Suppressor macrophage (primary cell): ENCODE results near the gene COL5A1.
A peak's percentile ranks its signal among the peaks of the same experiment; 100 is the strongest.

Source experiments
- DNase-seq, 4 experiments: peaks; one replicate each; pipeline ENCODE4 v3.0.0-alpha.2; 2020 to 2022
- total RNA-seq, 17 experiments: gene quantifications; one replicate each; lab custom pipeline; 2026; ENCODE audit warnings: mixed read lengths in 6 of 17, inconsistent platforms in 3 of 17; lab: John Stamatoyannopoulos, UW

Gene COL5A1
- 0 to 7.6 (median 0) reads per million in 17 experiments for total RNA-seq

DNA sequence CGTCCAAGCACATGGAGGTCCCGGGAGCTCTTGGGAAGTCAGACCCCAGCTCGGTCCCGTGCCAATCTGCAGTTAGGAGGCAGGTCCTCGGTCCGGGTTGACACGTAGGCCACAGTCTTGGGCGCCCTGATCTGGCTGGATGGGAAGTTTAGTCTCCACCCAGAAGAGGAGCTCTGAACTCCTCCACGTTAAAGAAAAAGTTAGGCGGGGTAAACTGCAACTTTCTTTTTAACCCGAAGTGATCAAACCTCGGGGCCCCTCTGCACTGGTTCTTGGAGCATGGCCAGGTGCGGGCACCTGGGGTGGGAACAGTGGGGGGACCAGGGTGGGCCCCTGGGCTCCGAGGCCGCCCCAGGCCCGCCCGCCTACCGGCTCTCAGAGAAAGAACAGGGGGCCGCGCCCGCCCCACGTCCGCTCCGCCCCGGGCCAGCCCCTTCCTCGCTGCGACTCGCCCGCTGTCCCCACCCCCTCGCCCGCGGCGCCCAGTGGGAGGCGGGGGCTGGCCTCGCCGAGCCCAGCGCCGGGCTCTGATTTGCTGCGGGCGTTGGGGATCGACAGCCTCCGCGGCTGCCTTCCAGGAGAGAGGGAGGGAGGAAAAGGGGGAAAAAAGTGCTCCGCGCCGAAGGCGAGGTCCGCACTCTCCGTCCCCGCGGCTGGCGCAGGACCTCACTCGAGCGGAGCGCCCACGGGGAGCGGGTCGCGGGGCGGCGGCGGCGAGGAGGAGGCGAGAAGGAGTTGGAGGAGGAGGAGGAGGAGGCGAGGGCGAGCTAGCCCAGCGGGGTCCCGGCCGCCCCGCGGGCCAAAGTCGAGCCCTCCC lies at the start of gene COL5A1:
Gene COL5A1 (plus strand): TSS at position 631 of the 817 bp plus-strand sequence. CDS start 385 bp downstream, outside the sequence.
- DNase-seq: peak in 2 of 4 experiments; percentile 24 to 37

DNA sequence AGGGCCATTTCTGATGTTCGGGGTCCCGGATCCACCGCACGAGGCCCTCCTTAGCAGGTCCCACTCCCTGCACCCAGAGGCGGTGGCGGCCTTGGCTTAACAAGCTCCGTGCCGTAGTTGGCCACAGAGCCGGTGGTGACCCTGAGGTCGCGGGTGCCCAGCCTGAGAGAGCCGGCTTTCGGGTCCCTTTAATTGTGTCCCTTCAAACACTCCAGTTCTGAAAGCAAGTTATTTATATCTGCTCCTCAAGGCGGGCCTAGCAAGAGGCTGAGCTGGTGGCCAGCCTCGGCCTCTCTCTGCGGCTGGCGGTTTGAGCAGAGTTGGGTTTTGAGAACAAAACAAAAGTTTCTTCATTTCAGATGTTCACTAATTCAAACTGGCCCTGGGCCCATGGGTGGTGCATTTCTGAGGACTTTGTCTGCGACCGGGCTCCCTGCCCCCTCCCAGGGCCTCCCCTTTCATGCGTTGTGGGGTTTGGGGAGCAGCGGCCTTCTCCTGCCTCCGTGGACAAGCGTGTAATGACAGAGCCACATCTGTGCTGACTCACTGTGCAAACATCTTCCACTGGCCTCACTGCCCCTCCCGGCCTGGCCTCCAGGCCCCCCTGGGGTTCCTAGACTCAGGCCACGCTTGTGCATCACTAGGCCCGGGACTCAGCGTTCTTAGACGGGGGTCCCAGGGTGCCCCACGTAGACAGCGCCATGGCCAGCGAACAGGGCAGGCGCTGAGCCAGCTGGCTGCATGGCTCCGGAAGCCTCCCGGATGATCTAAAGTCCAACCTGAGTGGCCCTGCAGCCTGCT lies 49.4 kb upstream of the COL5A1 start:
- DNase-seq: no peak

DNA sequence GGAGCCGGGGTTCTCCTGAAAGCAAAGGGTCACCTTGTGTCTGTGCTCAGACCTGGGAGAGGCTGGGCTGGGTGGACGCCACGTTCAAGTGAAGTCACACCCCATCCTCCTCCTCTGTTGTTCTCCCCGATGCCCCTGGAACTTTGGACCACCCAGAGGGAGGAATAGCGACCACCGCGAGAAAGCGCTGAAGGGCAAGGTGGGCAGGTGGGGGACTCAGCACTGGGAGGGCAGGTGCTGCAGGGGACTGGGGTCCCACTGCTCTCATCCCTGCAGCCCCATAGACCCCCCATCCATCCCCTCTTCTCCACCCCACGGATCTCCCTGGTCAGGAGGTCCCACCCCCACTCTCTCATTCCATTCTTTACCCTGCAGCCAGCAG lies 48.8 kb upstream of the COL5A1 start:
- no peak for DNase-seq

- no peak for DNase-seq
These were observed 48.1 kb upstream of the COL5A1 start for GRCh38 chr9:134593286-134594077.

DNA sequence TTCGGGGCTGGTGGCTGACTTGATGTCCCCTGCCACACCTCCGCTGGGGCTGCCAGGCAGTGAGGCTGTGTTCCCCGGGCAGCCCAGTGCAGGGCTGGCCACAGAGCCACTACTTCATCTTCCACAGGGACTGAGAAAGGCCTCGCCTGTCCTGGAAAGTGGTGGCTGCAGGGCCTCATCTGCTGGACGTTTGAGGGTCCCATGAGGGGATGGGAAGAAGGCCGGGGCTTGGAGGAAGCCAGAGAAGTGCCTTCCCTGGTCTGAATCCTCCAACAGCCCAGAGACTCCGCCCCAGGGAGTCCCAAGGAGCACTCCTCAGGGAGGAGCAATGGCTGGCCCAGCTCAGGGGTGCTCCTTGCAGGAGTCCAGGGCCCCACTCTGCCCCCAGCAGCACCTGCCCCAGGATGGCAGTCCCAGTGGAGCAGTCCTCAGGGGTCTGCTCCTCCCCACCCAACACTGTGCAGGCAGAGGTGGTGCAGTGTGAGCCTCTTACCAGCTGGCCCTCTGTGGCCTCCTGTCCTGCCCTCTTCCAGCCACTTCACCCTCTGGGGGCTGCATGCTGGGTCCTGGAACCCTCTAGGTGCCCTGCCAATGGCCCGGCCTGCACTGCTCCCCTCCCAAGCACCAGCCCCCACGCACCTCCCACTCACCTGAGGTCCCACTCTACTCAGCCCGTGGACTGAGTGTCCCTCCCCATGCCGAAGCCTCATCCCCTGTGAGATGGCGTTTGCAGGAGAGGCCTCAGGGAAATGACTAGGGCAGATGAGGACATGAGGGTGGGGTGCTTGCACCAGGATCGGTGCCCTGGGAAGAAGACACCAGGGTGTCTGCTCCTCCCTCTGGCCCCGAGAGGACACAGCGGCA lies 47.3 kb upstream of the COL5A1 start:
- no peak for DNase-seq

DNA sequence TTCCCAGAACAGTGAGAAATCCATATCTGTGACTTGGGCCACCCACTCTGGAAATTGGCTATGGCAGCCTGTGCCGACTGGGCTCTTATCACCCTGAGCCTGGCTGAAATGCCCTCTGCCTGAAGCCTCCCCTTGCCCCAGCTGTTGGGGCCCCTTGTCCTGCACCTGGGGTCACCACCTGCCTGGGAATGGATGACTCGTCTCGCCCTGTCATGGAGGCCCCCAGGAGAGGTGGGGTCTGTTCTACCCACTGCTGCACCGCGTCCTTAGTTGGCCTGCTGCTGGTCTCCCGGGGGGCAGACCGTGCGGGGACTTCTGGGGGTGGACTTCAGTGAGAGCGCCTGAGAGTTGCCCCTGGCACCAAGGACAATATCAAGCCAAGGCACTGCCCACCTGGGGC lies 46.6 kb upstream of the COL5A1 start:
- no peak for DNase-seq

DNA sequence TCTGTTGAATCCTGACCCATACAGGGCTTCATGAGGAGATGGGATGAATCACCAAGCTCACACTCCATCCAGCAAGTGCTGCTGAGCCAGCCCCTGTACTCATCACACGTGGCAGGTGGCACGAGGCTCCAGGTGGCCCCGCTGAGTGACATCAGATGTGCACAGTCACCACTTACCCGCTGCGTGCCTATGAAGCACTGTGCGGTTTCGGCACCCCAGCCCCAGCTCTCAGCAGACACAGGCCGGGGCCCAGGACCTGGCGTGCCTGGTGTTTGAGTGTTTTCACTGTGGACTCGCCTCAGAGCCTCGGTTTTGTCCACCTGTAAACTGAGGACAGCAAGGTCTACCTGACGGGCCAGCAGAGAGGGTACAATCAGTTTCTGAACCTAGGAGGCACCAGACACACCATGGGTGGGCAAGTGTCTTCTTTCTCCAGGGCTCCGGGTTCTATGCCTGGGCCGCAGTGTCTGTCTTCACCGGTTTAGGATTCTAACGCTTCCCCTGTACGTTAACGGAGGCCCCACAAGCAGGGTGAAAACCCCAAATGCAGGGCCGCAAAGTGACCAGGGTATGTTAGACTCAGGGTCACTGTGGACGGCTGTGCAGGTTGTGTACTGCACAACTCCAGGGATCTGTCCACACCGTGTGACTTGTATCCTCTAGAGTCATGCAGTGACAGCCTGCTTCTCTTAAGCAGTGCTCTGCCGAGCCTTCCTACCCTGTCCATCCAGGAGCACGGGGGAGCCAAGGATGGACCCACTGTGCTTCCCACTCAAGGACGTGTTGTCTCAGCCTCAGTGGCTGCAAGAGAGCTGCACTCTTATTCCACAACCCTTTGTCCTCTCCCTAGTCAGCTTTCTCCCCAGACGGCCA lies 44.3 kb upstream of the COL5A1 start:
- DNase-seq: no peak

GRCh38 chr9:134597957-134598883 lies 43.4 kb upstream of the COL5A1 start:
- DNase-seq: peak in 1 of 4 experiments; percentile 2

- no peak for DNase-seq
These were observed 42.7 kb upstream of the COL5A1 start for GRCh38 chr9:134598884-134599245.

- DNase-seq: no peak
These were observed 41.2 kb upstream of the COL5A1 start for GRCh38 chr9:134600371-134600770.

GRCh38 chr9:134600836-134601638 lies 40.6 kb upstream of the COL5A1 start:
- DNase-seq: no peak

DNA sequence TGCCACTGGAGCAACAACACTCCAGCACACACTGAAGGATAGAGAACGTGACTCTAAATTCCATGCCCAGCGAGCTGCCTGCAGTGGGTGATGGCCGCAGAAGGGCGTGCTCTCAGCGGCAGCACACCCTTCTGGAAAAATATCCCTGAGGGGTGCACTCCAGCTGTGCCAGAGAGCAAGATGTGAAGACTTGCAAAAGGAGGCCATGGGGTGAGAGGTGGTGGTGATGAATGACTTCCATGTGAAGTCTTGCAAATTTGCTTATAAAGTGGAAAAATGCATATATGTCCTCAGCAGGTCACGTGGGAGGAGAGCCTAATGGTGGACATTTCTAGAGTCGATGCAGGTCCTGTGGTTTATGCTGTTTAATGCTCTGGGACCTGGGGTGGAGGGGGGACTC lies 39.8 kb upstream of the COL5A1 start:
- DNase-seq: no peak

- no peak for DNase-seq
These were observed 38.8 kb upstream of the COL5A1 start for GRCh38 chr9:134602547-134603362.

GRCh38 chr9:134604834-134605233 lies 36.8 kb upstream of the COL5A1 start:
- no peak for DNase-seq

DNA sequence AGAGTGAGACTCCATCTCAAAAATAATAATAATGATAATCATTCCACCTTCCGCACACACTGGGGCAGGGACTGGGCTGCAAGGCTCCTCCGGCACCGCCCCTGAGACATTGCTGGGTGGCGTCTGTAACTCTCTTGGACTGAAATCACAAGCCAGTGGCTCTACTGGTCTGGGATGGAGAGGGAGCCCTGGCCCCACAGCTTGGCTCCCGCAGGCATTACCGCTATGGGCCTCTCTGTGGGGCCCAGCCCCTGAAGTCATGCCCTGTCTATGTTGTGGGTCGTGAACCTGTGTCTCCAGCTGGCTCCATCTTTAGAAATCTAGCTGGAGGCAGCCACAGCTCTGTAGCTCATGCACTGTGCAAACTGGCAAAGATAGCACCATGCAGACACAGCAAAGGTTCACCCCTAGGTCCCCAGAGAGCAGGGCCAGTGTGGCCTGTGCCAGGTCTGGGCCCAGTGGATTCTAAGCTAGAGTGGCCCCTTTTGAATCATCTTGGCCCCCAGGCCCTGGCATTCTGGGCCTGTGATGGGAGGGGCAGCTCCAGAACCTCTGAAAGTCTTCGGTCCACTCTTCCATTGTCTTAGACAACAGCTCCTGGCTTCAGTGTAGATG lies 36.1 kb upstream of the COL5A1 start:
- no peak for DNase-seq

DNA sequence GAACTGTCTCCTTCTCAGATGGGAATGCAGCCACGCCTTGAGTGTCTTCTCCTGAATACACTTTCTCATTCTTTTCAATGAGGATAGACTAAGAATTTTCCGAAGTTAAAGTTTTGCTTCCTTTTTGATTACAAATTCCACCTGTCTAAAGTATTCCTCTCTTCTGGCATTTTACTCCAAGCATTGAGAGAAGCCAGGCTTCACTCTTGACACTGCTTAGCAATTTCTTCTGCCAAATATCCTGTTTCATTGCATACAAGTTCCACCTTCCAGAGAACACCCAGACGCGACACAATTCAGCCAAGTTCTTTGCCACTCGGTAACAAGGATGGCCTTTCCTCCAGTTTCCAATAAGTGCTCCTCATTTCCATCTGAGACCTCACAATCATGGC lies 35.6 kb upstream of the COL5A1 start:
- no peak for DNase-seq

- DNase-seq: no peak
These were observed 34.5 kb upstream of the COL5A1 start for GRCh38 chr9:134606951-134607731.
